ENCODE measurements around the gene METTL9. TPM values are rescaled to one million over a fixed set of nuclear protein-coding genes. Genes with fewer than 3 reads are reported as not detected.

The METTL9 gene
- total and polyA plus RNA-seq, 2 of the 13 experiments (the other 11 are each of a cell fraction or from before 2014, with no cell fraction given) = 123 to 204 TPM

DNA sequence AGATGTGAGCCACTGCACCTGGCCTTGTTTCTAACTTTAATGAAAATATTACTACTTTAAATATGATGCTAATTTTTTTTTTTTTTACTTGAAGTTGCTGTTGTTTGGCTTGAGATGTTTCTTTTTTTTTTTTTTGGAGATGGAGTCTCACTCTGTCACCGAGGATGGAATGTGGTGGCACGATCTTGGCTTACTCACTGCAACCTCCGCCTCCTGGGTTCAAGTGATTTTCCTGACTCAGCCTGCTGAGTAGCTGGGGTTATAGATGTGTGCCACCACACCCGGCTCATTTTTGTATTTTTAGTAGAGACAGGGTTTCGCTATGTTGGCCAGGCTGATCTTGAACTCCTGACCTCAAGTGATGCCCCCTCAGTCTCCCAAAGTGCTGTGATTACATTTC is 29.4 kb downstream of the METTL9 start:
- Histone ChIP-seq H3K79me2 (ENCODE audit: insufficient read depth, low read length) (no peaks in the 10 kb centered on the region), H3K4me2 (ENCODE audit: low read depth, low read length) (no peak overlapping the region), H3K9ac (ENCODE audit: insufficient read depth, low read depth, low read length) (no peak overlapping the region), H3K4me1 (ENCODE audit: insufficient read depth, low read length) (peaks cover 52% of the 10 kb centered on the region), H3K9me3 (ENCODE audit: low read length) (no peaks in the 10 kb centered on the region), H3K27me3 (ENCODE audit: control insufficient read depth in 1 of 2, insufficient read depth in 2 of 2, low read length in 2 of 2) (no peaks in the 10 kb centered on the region), H3K4me3 (replicated peaks in 1 of 3; ENCODE audit: insufficient read depth in 1 of 3, low read depth in 2 of 3, low read length in 3 of 3) (no peak overlapping the region), H3K27ac (ENCODE audit: extremely low read length, insufficient read depth, low read length) (peak overlapping the region; percentile 5), H2AFZ (ENCODE audit: low read length) (no peak overlapping the region), H3K36me3 (replicated peaks in 1 of 2; ENCODE audit: control insufficient read depth in 1 of 2, insufficient read depth in 2 of 2, low read length in 2 of 2) (peaks cover 16 to 29% of the 10 kb centered on the region in 2 experiments), H4K20me1 (ENCODE audit: insufficient read depth, low read length) (no peaks in the 10 kb centered on the region)
- intact Hi-C loops (cut with micrococcal nuclease; ENCODE audit: unreplicated experiment) (no loop called here), in situ Hi-C loops (cut with HindIII; ENCODE audit: extremely low pct_ligation_motif_present, low pct_unique_long_range_greater_than_20kb) (no loop called here)
- CTCF ChIA-PET (ENCODE audit: low intra/inter-chr PET ratio, low total read pairs) = no interaction called here
- no peak for ATAC-seq
- FAIRE-seq = no peak
- 94% methylated on average over 5 of the region's 5 CpGs for WGBS (ENCODE audit: low lambda C conversion rate)
- POLR2A ChIA-PET = interaction anchor here (1.2 kb wide), 1 partner anchor 25 kb away, joined by 3 read pairs; no protein-coding TSS in a partner anchor
- TF ChIP-seq, protein P1, sequence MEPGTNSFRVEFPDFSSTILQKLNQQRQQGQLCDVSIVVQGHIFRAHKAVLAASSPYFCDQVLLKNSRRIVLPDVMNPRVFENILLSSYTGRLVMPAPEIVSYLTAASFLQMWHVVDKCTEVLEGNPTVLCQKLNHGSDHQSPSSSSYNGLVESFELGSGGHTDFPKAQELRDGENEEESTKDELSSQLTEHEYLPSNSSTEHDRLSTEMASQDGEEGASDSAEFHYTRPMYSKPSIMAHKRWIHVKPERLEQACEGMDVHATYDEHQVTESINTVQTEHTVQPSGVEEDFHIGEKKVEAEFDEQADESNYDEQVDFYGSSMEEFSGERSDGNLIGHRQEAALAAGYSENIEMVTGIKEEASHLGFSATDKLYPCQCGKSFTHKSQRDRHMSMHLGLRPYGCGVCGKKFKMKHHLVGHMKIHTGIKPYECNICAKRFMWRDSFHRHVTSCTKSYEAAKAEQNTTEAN (CRISPR knock-in tag; conservative IDR thresholded peaks at IDR 0.05) = no peak
- no peak for TF ChIP-seq KDM5A (IDR thresholded peaks at IDR 0.05; ENCODE audit: borderline replicate concordance, low read length)
- no peak for TF ChIP-seq ARNTL (CRISPR knock-in tag; IDR thresholded peaks at IDR 0.05)
- TF ChIP-seq, protein P2, sequence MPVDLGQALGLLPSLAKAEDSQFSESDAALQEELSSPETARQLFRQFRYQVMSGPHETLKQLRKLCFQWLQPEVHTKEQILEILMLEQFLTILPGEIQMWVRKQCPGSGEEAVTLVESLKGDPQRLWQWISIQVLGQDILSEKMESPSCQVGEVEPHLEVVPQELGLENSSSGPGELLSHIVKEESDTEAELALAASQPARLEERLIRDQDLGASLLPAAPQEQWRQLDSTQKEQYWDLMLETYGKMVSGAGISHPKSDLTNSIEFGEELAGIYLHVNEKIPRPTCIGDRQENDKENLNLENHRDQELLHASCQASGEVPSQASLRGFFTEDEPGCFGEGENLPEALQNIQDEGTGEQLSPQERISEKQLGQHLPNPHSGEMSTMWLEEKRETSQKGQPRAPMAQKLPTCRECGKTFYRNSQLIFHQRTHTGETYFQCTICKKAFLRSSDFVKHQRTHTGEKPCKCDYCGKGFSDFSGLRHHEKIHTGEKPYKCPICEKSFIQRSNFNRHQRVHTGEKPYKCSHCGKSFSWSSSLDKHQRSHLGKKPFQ (CRISPR knock-in tag; IDR thresholded peaks at IDR 0.05; ENCODE audit: insufficient replicate concordance) = no peak
- no peak for TF ChIP-seq FOXK2 (IDR thresholded peaks at IDR 0.05)
- no peak for TF ChIP-seq AGO2 (optimal IDR thresholded peaks at IDR 0.05; ENCODE audit: low read depth, low read length)
- TF ChIP-seq SMYD3 (CRISPR knock-in tag; IDR thresholded peaks at IDR 0.05) = no peak
- TF ChIP-seq MEIS2 (CRISPR knock-in tag; IDR thresholded peaks at IDR 0.05) = no peak
- no peak for TF ChIP-seq TCF7L2 (IDR thresholded peaks at IDR 0.05; ENCODE audit: low read depth, low read length)
- TF ChIP-seq, protein P3, sequence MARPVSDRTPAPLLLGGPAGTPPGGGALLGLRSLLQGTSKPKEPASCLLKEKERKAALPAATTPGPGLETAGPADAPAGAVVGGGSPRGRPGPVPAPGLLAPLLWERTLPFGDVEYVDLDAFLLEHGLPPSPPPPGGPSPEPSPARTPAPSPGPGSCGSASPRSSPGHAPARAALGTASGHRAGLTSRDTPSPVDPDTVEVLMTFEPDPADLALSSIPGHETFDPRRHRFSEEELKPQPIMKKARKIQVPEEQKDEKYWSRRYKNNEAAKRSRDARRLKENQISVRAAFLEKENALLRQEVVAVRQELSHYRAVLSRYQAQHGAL (CRISPR knock-in tag; IDR thresholded peaks at IDR 0.05; ENCODE audit: not compliant biosample characterization) = no peak
- TF ChIP-seq DR1 (CRISPR knock-in tag; IDR thresholded peaks at IDR 0.05) = 0 out of 2 replicates have a peak, but pooled peaks have one; percentile 3
- no peak for TF ChIP-seq ZC3H4 (CRISPR knock-in tag; IDR thresholded peaks at IDR 0.05; ENCODE audit: borderline replicate concordance)
- 0 out of 2 replicates have a peak, but pooled peaks have one; percentile 30 for TF ChIP-seq DMAP1 (CRISPR knock-in tag; IDR thresholded peaks at IDR 0.05)
- no peak for TF ChIP-seq MATR3 (CRISPR knock-in tag; IDR thresholded peaks at IDR 0.05)
- TF ChIP-seq, protein P4, sequence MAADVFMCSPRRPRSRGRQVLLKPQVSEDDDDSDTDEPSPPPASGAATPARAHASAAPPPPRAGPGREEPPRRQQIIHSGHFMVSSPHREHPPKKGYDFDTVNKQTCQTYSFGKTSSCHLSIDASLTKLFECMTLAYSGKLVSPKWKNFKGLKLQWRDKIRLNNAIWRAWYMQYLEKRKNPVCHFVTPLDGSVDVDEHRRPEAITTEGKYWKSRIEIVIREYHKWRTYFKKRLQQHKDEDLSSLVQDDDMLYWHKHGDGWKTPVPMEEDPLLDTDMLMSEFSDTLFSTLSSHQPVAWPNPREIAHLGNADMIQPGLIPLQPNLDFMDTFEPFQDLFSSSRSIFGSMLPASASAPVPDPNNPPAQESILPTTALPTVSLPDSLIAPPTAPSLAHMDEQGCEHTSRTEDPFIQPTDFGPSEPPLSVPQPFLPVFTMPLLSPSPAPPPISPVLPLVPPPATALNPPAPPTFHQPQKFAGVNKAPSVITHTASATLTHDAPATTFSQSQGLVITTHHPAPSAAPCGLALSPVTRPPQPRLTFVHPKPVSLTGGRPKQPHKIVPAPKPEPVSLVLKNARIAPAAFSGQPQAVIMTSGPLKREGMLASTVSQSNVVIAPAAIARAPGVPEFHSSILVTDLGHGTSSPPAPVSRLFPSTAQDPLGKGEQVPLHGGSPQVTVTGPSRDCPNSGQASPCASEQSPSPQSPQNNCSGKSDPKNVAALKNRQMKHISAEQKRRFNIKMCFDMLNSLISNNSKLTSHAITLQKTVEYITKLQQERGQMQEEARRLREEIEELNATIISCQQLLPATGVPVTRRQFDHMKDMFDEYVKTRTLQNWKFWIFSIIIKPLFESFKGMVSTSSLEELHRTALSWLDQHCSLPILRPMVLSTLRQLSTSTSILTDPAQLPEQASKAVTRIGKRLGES (CRISPR knock-in tag; IDR thresholded peaks at IDR 0.05; ENCODE audit: borderline replicate concordance) = no peak
- no peak for TF ChIP-seq NCOA1 (CRISPR knock-in tag; IDR thresholded peaks at IDR 0.05)
- no peak for DNase-seq (ENCODE audit: low spot score)
- BruUV-seq (replicated peaks) = no TSS peak

Data from HepG2 (cell line).